DLD1 (cell line): ENCODE measurements around the gene NKAIN2.
"Not testable (repeated sequence)": the region's sequence is repeated elsewhere in the genome, so short reads cannot be mapped to it uniquely, and the experiment has no call there.

Source experiments
- in situ Hi-C: cut with HindIII; loops from 2 replicates; pipeline ENCODE4 v1.10.0; 2017; ENCODE audit warnings: low sequenced_read_pairs

NKAIN2 gene

DNA sequence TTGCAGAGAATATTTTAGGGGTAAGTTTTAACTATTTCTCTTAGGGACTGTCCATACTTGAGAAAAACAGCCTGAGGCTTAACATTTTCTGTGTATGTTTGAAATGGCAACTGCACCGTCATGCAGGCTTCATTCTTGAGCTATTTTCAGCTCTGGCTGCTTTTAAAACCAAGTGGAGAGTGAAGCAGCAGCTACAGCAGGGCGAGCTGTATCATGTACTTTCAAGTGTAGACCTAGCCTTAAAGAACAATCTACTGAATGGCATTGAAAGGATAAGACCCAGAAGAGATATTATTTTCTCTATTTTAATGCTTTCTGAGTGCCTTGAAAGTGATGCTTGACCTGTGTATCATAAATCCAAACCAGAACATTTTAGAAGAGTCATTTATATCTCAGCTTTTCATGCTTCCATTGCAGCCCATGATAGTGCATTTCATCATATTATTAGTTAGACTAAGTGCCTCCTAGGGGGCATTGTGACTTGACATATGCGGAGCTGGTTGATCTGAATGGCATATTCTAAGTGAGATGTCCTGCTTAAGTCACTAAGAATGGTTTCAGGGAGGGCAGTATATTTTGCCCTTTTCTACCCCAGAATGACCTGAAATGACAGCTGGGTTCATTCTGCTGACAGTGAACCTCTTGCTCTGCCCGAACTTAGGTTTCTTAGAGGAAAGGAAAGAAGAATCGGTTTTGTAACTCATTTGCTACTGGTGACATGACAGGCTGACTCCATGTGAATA, 85.3 kb downstream of the NKAIN2 start:
- in situ Hi-C loops: no loop called here

DNA sequence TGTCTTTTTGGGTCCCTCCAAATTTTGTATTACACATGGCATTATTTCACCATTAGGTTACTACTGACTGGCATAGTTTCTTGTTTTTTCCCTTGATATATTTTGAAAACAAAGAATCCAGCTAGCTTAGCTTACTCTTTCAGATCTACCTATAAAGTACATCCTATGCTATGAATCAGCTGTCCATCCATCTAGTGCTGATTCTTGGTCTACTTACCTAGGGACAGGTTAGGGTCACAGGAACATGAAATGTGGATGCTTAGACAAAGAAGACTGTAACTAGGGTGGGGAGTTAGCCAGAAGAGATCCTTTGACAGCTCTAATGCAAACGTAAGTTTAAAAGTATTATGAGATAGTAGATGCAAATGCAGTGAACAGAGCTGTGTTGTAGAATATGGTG, 91.7 kb downstream of the NKAIN2 start:
- in situ Hi-C loops: no loop called here

DNA sequence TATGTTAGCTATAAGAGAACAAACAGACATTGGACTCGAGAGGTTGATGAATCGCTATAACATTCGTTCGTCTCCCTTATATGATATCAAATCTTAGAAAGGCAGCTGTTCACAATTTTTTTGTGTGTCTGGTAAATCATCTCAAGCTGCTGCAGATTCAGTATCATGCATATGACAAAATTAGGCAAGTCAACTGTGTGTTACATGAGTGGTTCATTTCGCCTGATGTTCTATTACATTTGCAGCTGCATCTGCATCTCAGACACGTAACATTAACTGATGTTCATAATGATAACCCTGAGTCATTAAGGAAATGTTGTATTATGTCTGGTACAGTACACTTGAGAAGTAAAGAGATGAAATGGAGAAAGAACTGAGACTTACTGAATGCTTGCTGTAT, 92.1 kb downstream of the NKAIN2 start:
- in situ Hi-C loops: no loop called here

DNA sequence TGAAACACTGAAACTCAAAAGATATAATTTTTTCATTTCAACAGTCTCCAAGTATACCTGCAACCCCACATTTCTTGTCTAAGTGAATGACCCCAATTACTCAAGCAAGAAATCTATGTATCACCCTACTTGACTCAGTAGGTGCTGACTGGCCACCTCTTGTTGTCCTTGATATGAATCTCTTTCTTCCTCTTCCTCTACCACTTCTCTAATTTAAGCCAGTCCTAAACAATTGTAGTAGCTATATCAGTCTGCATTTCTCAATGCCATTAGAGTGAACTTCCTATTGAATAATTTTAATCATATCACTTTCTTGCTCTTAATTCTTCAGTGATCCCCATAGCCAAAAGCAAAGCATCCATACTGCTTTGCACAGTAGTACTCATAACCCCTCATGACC, 93.2 kb downstream of the NKAIN2 start:
- in situ Hi-C loops: no loop called here

DNA sequence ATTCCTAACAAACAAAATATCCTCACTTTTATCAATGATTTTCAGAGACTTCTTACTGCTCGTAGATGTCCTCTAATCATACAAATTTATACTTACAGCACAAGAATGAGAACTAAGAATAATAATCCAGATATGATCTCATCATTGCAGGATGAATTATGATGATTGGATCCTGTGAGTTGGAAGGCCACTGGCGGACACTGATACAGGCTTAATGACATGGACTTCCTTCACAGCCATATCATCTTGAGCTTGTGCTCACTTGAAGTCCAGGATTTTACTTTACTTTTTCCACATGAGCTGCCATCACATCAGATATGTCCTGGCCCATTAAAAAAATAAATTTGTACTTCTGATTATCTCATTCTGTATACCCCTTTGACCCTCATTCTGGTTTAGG, 94.3 kb downstream of the NKAIN2 start:
- in situ Hi-C loops: no loop called here

DNA sequence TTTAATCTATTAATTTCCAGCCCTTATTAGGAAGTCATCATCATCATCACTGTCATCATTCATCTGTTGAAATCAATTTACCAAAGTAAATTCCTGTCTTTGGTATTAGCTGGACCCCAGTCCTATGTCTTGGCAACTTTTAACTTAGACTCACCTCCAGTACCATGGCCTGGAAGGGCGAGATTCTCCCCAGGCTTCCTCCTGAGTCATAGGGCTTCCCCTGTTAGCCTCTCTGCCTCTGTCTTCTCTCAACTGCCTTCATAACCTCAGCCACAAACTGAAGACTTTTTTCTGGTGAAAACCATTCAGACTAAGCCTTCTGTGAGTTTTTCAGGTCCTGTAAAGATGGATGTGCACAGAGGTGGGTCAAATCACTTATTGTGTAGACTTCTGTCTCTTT, 95.0 kb downstream of the NKAIN2 start:
- in situ Hi-C loops: no loop called here

DNA sequence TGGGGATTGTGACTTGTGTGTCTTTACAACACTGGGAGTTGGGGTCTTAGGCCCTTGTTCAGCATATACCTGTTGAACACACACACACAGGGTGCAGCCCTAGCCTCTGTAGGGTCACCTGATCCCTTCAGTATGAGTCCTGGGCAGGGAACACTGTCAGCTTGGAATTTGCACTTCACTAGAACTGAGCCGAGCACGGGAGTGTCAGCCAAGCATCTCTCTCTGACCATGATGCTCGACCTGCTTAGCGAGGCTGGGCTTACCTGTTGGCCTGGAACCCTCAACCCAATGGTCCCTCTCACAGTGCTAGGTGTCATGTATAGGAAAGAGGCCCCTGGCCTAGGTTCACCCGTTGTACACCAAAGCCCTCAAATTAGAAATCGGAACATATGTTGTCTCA, 96.1 kb downstream of the NKAIN2 start:
- in situ Hi-C loops: no loop called here

DNA sequence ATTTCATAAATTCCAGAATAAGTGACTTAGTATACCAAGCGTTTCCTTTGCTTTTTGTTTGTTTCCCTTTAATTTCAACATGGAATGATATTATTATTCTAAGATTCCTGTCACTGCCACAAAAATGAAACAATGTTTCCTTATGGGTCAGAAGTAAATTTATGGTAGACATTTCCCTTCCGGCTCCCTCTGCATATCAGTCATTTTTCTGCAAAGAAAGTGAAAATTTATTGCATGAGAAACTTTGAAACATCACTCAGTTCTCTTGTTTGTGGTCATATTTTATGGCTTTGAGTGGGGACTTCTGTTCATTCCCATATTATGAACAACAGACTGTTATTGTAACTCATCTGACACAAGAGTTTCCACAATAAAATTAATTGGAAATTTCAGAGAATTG, 97.8 kb downstream of the NKAIN2 start:
- in situ Hi-C loops: no loop called here

DNA sequence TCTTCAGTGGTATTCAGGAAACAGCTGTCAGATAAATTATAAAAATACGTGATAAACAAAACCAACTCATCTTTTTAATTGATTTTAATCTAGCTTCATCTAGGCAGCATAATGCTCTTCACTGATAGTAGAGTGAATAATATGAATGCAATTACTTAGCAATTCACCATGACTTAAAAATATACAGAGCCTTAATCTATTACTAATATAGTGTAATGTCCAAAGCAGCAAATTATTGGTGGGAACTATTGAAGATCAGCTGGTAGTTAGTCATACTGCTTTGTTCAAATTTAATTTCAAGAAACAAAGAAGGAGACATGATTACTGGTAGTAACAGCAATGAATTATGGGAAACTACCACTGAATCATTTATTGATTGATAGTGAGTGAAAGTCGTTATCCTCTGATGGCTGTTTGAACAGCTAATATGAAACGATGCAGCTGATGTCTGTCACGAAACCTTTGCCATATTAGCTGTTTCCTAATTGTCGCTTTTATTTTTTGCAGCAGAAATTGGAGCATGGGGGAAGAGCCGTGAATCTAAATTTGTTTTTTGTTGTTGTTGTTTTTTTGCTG, 99.2 kb downstream of the NKAIN2 start:
- in situ Hi-C loops: no loop called here

DNA sequence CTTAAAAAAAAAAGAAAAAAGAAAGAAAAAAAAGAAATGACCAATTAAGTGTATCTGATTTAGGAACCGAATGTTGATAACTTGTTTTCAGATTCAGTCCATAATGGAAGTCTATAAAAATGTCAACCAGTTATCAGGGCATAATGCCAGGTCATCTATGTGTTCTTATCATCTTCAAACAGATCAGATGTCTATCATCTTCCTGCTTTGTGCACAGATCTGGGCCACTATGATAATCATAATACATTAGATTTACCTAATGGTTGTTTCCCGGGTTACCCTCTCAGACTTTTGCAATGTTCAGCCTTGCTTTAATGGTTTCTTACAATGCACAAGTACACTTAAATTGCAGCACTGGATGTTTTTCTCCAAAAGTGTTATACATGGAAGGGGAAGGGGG, 100.6 kb downstream of the NKAIN2 start:
- in situ Hi-C loops: no loop called here

DNA sequence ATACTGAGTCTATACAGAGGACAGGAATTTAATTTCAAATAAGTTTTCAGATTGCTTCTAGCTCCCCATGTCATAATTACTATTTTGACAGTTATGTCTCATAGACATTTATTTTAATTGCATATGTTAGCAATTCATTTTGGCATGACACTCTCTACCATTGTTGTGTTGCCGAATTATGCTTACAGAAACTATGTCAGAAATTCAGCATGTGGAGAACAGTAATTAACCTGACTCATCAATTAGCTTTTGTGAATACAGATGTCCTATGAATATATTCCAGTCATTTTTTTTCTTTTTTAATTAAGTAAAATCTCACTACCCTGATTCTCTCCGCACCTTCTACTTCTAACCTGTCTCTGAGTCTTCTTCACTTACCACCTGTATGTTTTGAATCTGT, 105.1 kb downstream of the NKAIN2 start:
- in situ Hi-C loops: no loop called here

DNA sequence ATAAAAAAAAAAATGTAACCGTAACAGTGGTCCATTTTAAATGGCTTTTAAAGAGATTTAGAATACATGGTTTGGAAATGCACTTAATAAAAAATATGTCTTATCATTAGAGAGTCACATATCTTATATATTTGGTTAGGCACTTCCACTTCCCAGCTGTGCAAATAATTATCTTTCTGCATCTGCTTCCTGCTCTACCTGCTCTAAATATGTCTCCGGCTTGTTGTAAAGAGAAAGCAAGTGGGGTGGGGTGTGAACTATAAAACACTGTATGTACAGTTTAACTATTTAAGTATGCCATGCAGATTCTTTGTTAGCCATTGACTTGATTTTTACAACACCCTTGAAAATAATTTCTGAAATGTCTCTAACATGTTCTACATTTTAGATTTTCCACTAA, 106.3 kb downstream of the NKAIN2 start:
- in situ Hi-C loops: no loop called here

DNA sequence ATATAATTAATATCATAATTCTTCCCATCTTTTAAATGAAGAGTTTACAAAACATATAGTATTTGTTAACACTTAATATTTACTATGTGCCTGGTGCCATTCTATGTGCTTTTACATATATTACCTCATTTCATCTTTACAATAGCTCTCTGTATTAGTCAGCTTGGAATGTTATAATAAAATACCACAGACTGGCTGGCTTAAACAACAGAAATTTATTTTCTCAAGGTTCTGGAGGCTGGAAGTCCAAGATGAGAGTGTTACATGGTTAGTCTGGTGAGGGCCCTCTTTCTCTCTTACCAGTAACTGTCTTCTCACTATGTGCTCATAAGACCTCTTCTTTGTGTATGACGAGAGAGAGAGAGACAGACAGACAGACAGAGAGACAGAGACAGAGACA, 110.2 kb downstream of the NKAIN2 start:
- in situ Hi-C loops: no loop called here

DNA sequence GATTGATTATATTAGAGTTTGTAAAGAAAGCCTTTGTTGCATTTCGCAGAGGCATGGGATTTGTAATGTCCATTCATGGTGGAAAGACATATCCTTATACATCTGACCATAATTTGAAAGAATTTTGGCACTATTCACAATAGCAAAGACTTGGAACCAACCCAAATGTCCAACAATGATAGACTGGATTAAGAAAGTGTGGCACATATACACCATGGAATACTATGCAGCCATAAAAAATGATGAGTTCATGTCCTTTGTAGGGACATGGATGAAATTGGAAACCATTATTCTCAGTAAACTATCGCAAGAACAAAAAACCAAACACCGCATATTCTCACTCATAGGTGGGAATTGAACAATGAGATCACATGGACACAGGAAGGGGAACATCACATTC, 119.7 kb downstream of the NKAIN2 start:
- in situ Hi-C loops: not testable (repeated sequence)

DNA sequence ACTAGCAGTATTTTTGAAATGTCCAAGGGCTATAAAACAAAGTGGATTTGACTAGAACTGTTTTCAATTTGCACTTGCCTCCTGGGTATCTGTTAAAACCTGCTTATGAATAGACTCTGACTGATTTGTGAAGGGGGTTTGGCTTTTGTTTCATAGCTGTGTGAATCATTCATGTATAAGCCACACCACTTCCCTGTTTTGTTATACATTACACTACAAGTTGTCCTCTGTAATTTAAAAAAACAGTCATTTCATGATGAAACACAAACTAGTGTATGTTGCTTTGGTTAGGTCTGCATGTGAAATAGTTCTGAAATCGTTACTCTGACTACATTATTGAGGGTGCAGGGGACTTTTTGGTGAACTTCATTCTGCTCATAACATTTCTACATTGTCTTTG, 121.7 kb downstream of the NKAIN2 start:
- in situ Hi-C loops: no loop called here

DNA sequence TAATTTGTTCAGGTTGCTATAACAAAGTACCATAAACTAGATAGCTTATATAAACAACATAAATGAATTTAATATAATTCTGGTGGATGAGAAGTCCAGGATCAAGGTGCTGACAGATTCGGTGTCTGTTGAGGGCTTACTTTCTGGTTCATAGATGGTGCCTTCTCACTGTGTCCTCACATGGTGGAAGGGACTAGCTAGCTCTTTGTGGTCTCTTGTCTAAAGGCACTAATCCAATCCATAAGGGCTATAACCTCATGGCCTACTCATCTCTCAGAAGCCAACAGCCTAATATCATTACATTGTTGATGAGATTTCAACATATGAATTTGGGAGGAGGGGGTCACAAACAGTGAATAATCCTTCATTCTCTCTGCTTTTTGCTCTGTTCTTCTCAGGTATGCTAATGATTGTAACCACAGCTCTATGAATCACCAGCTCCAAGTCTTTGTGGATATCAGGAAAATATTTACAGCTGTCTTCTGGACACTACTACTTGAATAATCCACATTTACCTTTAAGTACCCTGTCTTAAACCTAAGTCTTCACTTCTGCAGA, 122.3 kb downstream of the NKAIN2 start:
- in situ Hi-C loops: no loop called here

DNA sequence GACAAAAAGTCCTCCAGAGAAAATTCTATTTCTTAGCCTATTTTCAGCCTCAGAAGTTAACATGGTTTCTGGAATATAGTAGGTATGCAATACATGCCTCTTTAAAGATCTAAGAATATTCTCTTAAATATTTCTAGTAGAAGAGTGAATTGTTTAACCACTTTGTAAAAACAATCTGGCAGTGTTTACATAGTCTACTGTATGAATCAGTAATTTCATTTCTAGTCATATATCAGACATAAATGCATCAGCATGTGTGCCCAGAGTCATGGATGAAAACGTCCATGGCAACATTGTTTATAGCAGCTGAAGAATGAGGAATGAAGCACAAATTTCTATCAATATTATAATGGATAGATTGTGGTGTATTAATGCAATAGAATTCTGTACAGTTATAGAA, 124.9 kb downstream of the NKAIN2 start:
- in situ Hi-C loops: no loop called here

DNA sequence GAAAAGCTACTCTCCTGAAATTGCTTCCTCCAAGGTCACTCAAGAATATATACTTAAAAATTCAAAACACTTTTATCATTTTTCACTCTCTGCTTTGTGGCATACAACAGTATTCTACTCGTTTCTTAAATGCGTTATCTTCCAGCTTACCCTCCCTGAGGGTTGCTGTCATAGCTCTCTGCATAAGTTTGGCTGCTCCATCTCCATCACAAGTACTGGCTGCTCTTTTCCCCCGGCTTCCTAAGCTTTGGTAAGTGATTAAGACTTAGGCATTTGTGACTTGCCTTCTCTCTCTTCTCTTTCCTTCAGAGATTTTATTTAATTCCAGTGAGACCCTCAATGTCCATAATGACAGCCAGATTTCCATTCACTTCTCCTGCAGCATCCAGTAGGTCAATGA, 128.3 kb downstream of the NKAIN2 start:
- in situ Hi-C loops: no loop called here

DNA sequence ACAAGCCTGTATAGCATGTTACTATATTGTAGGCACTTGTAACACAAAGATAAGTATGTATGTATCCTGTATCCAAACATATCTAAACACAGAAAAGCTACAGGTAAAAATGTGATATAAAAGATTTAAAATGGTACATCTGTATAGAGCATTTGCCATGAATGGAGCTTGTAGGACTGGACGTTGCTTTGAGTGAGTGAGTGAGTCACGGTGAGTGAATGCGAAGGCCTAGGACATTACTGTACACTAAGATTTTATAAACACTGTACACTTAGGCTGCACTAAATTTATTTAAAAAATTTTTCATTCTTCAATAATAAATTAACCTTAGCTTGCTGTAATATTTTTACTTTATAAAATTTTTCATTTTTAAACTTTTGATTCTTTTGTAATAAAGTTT, 136.9 kb downstream of the NKAIN2 start:
- in situ Hi-C loops: no loop called here

DNA sequence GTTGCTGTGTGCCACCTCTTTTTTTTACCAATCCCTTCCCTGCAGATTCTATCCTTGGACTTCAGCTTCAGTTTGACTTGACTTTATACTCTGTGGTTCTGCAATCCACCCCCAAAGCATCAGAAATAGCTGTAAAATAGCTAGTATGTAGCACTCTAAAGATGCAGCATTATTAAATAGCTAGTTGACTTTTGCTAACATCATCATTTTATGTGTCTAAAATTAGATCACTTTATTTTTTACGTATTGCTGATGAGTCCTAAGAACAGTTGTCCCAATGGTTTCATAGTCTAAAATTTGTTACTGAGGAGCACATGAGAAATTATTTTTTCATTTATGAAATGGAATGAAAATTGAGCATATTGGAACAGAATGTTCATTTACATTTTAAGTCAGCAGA, 138.2 kb downstream of the NKAIN2 start:
- in situ Hi-C loops: no loop called here

DNA sequence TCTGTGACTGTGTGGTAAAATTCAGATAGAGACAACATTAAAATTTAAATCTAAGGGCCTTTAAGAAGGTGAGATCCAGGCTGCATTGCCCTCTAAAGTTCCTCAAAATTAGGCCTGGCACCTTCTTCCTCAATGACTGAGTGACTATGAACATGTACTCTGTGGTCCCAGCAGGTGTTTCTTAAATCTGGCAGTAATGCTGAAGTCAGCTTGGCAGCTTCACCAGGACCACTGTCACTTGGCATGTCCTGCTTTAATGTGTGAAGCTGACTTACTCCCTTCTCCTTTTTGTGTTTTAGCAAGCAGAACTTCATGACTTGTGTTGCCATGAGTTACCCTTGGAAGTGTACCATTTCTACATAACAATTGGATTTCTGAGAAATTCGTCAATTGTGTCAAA, 141.7 kb downstream of the NKAIN2 start:
- in situ Hi-C loops: no loop called here

DNA sequence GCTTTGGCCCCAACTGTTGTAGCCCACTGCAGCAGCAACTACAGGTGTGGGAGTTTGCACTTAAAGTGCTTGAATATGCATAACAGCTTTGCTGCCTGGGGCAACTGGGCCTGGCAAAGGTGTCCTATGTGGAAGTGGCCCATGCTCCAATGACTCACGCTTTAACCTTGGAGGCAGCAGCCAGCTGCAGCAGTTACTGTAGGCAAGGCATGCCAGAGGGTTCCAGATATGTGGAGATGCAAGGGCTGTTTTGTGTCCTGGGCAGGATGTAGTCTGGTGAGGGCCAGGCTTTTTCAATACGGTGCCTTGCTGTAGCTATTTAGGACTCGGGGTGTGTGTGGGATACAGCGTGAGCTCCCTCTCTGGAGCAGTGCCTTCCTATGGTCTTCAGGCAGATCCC, 150.3 kb downstream of the NKAIN2 start:
- in situ Hi-C loops: no loop called here
